Measurements from ENCODE around the gene PIM1.

- TF ChIP-seq, protein P1, sequence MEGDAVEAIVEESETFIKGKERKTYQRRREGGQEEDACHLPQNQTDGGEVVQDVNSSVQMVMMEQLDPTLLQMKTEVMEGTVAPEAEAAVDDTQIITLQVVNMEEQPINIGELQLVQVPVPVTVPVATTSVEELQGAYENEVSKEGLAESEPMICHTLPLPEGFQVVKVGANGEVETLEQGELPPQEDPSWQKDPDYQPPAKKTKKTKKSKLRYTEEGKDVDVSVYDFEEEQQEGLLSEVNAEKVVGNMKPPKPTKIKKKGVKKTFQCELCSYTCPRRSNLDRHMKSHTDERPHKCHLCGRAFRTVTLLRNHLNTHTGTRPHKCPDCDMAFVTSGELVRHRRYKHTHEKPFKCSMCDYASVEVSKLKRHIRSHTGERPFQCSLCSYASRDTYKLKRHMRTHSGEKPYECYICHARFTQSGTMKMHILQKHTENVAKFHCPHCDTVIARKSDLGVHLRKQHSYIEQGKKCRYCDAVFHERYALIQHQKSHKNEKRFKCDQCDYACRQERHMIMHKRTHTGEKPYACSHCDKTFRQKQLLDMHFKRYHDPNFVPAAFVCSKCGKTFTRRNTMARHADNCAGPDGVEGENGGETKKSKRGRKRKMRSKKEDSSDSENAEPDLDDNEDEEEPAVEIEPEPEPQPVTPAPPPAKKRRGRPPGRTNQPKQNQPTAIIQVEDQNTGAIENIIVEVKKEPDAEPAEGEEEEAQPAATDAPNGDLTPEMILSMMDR (IDR thresholded peaks at IDR 0.05 in 4 of 5, conservative IDR thresholded peaks at IDR 0.05 in 1 of 5) = no peak
- no peak for TF ChIP-seq POLR2A (IDR thresholded peaks at IDR 0.05)
Observed at GRCh38 chr6:37134036-37134395, 35.9 kb upstream of the PIM1 start.

Measured in gastrocnemius medialis (tissue), 4 donors.